Measurements from ENCODE around the gene STARD13.

The STARD13 gene

DNA sequence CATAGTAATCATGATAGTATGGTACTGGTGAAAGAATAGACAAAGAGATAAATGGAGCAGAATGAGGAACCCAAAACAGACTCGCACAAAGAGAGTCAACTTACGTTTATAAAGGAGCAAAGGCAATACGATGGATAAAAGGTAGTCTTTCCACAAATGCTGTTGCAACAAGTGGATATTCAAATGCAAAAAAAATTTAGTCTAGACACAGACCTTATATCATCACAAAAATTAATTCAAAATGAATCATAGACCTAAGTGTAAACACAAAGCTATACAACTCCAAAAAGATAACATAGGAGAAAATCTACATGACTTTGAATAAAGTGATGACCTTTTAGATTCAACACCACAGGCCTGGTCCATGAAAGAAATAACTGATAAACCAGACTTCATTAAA is 137.7 kb downstream of the STARD13 start:
- DNase-seq (ENCODE audit: low read depth): no peak

DNA sequence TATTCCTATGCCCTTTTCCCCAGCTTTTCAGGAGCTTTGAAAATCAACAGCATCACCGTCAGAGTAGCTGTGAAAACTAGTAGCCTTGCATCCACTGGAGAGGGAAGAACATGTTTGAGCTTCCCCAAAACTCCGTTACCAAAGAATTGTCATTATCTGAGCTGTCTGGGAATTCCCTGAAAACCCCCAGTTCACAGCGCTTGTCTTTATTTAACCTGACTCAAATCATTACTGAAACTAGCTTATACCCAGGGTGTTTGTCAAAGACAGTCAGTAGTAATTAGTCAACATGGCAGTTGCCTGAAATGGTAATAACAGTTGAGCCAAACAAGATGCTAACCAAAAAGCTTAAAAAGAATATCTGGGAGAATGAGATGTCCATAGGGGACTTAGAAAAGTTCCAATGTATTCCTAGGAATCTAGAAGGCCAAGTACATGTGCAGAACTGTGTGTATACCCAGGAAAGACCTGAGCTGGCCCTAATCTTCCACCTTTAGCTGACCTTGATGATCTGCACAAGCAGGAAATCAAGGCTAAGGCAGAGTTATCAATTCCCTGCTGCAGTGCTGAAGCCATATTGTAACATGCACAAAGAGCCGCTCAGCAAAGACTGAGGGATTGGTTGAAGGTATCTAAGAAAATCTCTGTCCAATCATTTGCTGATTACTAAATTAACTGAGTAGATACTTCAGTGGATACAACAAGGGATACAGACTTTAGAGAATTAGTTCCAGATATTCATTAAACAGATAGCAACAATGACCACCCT is 138.5 kb downstream of the STARD13 start:
- DNase-seq (ENCODE audit: low read depth): no peak

DNA sequence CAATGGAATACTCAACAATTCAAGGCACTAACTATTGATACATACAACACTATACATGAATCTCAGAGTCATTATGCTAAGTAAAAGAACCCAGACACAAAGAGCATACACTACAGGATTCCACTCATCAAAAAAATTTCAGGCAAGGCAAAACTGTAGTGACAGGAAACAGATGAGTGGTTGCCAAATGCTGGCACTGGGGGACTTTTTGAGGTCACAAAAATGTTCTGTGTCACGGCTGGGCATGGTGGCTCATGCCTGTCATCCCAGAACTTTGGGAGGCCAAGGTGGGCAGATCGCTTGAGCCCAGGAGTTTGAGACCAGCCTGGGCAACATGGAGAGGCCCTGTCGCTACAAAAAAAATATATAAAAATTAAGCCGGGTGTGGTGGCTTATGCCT is 139.9 kb downstream of the STARD13 start:
- DNase-seq (ENCODE audit: low read depth): no peak

DNA sequence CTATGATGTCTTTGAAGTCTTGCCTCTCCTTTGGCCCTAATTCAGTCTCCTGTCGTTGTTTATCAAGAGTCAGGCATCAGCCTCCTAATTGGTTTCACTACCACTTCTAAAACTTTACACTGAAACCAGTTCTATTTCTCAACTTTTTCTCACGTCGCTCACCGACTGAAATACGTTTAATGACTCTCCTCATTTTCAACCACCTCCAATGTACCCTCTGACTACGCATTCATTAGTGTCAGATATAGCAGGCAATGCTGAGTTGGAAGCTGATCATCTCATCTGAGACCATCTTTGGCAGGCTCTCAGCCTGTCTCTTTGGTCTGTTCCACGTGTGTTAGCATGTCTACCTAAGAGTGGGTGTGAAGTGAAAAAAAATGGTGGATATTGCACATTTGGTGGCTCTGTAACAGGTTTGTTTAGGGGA is 141.2 kb downstream of the STARD13 start:
- DNase-seq (ENCODE audit: low read depth): no peak

DNA sequence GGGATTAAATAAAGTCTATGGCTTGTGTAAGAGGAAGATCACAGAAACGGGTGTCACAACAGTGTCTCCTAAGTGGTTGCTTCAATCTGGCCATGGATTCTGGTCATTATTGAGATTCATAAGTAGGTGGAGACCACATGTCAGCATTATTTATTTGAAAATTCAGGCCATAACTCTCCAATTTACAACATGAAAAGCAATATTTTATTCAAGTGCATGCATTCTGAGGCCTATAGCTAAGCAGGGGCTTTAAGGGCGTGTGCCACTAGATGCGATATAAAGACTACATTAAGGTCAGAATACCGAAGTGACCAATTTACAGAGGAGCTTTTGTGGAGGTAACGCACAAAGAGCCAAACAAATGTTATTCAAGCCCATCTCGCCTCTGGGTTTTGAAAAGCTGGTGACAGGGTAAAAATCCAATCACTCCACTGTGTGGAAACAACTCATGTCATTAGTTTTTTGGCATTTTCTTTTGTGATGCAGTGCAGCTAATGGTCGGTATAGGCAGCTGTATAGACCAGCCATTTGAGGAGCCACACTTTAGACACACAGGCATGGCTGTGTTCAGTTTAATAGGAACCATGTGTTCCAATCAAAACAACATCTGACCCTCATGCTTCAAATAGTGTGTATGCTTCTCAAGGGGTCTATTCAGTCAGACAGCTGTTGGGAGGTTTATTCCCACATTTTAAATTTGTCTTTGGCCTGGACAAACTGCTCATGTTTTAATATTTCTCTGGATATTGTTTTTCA is 145.6 kb downstream of the STARD13 start:
- DNase-seq (ENCODE audit: low read depth): no peak

DNA sequence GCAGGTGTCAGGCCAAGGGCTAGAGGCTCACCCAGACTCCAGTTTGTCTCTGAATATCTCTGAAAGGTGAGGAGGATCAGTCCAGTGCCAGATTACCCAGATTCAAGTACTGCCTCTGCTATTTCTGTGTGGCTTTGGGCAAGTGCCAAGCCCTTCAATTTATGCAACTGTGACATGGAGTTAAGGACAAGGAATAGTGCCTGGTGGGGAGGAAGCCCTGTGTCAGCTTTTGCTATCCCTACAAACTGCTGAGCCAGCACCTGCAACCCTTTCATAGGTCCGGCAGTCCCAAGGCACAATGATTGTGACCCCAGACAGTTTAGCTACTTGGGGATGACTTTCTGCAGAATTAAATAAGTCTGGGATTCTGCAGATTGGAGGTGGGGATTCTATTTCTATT is 146.4 kb downstream of the STARD13 start:
- DNase-seq (ENCODE audit: low read depth): no peak

DNA sequence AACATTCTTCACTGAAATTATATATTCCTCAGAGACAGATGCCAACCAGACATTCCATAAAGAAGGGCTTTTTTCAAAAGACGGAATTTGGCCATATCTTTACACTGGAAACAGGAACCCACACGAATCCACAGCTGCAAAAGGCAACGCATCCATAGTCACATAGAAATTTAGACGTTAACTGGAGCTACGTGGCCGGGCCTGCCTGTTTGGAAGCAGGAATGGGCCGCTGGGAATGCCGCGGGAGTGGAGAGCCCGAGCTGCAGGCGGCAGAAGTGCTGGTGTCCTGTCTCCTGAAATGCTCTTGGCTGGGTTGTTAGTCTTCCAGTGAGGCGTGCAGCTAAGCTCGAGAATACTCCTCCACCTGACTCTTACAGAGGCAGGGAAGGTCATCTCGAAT is 147.1 kb downstream of the STARD13 start:
- no peak for DNase-seq (ENCODE audit: low read depth)

DNA sequence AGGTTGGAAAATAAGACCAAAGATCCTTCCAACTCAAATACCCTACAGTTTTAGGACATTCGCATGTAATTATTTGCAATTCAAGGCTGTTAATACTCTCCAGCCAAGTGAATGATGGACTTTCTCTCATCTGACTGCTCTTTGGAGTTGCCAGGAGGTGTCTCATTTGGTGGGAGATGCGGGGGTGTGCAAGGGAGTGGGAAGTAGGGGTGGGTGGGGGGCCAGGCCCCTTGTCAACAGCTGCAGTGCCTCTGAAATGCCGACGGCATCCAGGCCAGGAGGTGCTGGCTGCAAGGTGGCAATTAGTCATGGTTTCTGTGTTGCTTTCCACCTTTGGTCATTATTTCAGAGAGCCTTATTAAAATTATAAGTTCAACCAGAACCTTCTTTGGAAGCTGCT is 147.8 kb downstream of the STARD13 start:
- DNase-seq (ENCODE audit: low read depth): no peak

DNA sequence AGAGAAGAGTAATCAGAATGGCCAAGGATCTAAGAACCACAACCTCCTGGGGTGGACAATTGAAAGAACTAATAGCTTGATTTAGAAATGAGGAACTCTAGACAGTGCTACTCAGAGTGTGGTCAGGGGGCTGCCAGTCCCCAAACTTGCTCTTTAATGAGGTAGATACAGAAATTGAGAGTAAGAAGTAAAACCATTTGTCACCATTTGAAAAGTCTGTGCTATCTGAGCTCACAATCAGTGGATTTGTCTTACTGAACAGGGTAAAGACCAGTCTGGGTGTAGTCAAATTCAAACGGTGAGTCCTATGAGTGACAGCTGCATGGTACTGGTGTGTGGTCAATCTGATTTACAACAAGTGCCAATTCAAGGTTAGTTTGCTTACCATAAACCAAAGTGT is 150.5 kb downstream of the STARD13 start:
- DNase-seq (ENCODE audit: low read depth): no peak

DNA sequence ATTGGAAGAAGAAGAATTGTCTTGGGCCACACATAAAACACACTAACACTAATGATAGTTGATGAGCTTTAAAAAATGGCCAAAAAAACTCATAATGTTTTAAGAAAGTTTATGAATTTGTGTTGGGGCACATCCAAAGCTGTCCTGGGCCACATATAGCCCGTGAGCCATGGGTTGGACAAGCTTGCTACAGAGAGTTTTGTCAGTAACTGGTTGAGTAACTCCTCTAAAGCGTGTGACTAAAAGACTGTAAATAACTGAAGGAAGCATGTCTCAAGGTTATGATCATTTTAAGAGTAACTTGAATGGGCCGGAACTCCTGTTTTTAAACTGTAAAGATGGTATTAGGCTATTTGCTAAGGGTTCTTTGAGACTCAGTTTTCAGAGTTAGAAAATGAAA is 151.3 kb downstream of the STARD13 start:
- no peak for DNase-seq (ENCODE audit: low read depth)

DNA sequence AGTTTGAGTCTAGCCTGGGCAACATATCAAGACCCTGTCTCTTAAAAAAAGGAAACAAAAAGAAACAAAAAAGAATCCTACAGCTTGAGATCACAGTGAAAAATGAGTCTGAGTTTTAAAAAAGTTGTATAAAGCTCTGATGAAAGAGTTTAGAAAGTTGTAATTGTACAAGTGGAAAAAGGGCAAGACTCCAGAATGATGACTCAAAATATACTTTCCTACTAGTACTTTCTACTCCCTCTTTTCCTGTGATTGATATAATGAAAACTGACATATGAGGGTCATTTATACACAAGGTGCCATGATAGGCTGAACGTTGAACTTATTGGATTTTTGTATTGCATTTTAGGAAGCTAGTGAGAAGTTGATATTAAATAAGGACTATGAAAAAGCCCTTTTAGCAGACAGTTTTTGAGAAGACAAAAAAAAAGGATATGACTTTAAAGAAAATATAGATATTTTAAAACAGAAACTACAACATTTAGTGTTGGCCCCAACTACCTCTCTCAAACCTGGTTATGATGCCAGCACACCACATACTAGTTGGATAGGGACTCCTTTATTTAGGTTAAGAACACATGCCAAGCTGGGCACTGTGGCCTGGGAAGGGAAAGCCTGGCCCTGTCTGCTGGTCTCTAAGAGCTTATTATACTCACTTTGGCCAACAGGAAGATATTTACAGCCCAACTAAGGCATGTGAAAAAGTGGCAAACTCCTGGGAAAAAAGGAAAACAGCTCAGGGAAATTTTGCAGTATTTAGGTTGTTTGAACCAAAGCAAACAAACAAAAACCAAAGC is 152.7 kb downstream of the STARD13 start:
- DNase-seq (ENCODE audit: low read depth): no peak

DNA sequence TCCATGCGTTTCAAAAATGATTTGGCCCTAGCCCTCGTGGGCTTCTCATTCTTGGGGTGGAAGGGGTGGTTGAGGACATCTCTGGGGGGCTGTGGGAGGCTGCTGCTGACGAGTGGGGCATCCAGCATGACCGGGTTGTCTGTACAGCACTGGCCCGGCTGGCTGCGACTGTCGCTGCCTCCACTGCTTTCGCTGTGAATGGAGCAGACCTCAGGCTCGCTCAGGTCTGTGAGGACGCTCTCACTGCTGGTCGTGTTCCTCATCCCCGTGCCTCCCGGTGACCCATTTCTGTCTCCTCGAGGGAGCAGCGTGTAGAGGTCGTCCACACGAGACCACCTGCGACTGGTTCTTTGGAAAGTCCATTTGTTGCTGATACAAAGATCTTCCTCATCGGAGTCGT is 155.7 kb downstream of the STARD13 start:
- no peak for DNase-seq (ENCODE audit: low read depth)

DNA sequence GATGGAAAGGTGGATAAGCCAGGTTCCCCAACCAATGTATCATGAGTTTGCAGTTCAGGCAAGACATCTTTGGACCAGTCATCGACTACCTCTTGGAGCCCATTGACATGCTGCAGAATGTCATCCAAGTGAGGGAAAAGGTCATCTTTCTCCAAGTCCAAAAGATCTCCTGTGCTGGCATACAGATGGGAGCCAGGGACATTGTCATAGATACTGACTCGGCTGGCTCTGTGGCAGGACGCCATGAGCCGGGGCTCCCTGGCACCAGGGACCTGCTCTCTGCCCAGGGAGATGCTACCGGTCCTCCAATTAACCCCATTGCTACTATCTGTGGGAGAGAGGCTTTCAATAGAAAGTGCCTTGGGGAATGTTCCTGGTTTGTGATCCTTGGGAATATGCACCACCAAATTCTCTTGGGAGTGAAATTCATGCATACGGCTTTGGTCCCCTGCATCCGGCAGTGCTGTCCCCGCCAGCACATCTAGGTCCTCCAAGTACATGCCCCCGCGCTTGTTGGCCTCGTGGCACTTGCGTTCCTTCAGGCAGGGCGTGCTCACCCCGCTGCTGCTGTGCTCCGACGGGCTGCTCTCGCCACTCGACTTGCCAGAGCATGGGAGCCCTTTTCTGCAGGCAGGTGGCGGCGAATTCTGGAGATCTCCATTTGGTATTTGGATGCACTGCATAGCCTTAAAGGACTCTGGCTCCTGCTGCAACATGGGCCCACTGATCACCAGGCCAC is 156.3 kb downstream of the STARD13 start:
- no peak for DNase-seq (ENCODE audit: low read depth)

DNA sequence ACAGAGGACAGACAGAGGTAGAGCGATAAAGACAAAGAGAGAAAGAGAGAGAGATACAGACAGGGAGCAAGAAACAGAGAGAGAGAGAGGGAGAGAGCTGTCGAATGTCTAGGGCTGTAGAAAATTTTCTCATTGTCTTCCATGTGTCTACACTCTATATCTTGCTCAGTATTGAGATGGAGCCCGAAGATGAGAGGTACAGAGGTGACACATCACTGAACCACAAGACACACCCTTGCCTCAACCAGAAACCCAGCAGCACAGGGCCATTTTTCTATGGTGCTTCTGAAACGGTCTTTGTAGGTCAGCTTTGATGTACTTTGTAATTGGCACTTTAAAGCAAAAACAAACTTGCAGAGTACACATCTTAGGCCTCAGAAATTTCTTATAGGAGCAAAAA is 157.4 kb downstream of the STARD13 start:
- DNase-seq (ENCODE audit: low read depth): no peak

DNA sequence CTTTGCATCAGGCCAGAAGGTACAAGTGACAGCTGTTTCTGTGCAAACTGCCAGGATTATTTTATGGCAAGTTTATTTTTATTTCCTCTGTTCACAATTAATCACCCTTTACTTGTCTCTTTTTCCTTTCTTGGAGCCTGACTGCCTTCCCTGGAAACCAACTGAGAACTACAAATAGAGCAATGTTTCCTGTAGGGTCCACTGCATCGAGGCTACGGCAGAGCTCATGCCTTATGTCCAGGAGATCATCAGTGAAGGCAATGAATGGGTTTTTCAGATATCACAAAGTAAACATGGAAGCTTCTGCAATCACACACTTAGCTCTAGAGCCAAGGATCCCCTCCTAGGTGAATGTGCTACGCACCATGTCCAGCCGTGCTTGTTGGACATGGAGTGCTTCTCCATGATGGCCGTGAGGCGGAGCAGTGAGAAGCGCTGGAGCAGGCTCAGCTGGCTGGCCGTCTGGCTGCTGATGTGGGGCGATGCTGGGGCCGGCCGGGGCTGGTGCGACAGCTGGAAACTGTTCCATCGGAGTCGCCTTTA is 158.5 kb downstream of the STARD13 start:
- DNase-seq (ENCODE audit: low read depth): no peak

DNA sequence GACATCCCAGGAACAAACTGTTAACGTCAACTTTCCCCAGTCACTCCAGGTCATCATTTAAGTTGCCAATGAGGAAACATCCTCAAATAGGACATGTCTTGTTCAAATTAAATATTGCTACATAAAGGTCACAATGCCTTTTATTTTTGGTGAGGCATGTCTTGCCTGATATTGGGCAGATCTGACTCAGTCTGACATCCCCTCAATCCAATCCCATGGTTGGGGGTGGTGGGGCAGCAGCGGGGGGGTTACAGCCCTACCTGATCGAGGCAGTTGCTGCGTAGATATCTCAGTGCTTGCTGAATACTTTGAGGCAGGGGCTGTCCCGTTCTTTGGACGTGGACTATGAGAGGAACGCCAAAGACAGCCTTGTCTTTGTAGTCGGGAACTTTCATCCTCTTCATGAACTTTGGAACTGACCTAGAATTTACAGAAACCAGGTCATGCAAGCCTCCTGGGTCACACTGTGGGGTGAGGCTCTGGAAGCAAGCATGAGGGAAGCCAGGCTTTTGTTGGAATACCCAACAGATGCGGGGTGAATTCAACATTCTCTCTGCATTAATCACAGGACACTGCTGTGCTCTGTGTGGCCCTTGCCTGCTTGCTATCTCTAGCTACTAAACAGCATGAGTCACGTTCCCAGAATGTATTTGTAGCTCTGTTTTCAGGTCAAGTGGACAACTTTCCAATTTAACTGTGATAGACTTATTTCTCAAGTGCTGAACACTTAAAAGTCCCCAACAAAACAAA is 159.6 kb downstream of the STARD13 start:
- DNase-seq (ENCODE audit: low read depth): peak; percentile 80

DNA sequence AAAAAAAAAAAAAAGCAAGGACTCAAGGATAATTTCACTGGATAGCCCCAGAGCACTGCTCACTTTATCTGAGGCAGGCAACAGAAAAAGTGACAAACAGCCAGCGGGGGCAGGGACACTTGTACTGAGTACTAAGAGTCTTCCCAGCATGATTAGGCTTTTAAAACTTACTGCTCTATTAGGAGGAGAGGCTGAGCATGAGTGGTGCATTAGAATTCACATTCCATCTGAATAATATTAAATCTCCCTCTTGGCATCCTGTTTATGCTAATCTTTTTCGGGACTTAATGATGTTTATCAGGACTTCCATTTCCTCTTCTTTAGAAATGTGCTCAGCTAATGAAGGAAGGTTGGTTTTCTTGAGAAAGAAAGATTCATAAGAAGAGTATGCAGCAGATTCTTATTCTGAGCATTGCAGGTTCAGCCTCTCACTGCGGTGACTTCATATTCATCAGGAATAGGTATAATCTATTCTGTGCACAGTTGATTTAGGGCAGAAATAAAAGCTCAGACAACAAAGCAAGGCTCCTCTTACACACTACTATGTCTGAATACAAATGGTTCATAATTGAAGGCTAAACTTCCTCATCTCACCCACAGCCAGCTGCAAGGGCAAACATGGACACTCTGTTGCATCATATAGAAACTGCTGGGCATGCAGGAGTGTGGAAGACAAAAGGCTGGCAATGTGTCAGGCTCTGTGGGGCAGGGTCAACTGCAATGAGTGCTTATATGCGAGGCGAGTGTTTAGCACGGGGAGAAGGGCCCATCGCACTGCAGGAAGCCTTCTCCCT is 162.3 kb downstream of the STARD13 start:
- DNase-seq (ENCODE audit: low read depth): no peak

DNA sequence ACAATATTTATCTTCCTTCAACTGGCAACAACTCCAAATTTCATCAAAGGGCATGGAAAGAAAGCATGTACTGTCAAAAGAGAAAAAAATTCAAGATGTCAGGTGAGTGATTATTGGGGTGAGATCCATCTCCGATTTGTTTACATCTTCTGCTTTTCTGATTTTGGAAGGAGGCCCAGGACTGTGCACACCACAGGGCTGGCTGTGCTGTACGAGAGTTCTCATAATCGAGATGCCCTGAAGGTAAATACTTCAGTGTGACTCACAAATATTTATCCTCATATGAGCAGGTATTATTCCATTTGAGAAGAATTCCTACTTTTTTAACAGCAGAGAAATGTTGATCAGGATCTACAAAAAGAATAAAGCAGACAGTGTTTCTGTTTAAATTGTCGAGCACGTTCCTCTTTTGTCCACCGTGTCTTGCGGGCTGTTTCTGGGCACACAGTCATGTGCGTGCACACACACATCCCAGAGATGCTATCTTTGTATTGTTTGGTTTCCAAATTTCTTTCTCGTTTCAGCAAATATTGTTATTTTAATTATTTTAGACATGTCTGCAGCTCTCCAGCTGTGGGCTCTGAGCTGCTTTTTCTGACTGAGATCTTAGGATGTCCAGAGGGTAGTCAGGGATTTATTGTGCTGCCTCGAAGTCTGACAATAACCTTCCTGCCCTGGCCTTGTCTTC is 165.6 kb downstream of the STARD13 start:
- no peak for DNase-seq (ENCODE audit: low read depth)

DNA sequence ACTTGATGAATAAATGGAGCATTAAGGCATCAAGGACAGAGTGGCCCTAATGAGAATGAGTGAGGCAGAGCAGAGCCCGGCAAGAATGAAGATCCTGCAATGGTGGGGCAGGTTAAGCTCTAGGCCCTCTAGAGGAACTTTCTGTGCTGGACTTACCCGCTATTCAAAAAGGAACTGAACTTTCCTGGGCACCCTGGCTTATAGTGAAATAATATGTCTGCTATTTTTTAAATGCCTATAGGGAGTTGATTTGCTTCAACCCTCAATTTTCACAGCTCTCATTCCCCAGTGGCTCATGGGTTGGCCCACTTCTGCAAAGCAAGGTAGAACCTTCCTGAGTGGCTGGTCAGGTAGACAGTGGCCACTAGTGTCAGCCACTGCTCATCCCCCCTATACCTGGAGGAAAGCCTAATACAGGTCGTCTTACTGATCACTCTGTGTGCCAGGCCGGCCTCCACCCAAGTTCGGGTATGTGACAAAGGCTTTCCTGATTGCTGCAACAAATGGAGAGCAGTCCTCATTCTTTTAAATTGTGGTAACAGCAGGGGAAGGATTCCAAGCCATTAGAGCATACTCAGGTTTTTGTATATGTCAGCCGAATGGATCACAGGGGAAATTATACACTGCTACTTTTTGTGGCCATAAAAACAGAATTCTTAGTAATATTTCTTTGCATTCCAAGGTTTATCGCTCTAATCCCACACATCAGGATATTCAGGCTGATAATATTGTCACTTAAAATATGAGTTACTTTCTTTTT is 166.4 kb downstream of the STARD13 start:
- DNase-seq (ENCODE audit: low read depth): no peak
